Measurements from ENCODE around the gene IGF2BP2. TPM values are rescaled to one million over a fixed set of nuclear protein-coding genes. Genes with fewer than 3 reads are reported as not detected.

The IGF2BP2 gene
- total and polyA plus RNA-seq, 2 of the 4 experiments (the other 2 are of a cell fraction) = 23.4 to 88.2 TPM

- BruUV-seq (replicated peaks) = no TSS peak
- H3K9me1 ChIP-seq (ENCODE audit: insufficient read depth, low read length) = no peaks in the 10 kb centered on the region
- ATAC-seq (ENCODE audit: low read depth) = peak; percentile 30
- H3K4me2 ChIP-seq (ENCODE audit: low read depth, low read length) = no peak overlapping the region
- CTCF ChIA-PET = interaction anchor here (1.6 kb wide), 1 partner anchor 12 kb away, joined by 4 read pairs; no protein-coding TSS in a partner anchor
- no peak overlapping the region for H2AFZ ChIP-seq (replicated peaks; ENCODE audit: low read length, poor library complexity)
- no peak overlapping the region for H3K4ac ChIP-seq (ENCODE audit: low read depth, low read length)
- POLR2A ChIA-PET (ENCODE audit: unreplicated experiment) = no interaction called here
- peak overlapping the region; percentile 17; the same call in 1 of the 2 replicates for H3K27ac ChIP-seq (ENCODE audit: insufficient read depth, low read length)
- H3K27me3 ChIP-seq (ENCODE audit: control insufficient read depth, insufficient read depth, low read length) = no peaks in the 10 kb centered on the region
- H3K9ac ChIP-seq (ENCODE audit: low read depth, low read length) = no peak overlapping the region
- H2BK120ac ChIP-seq (ENCODE audit: low read depth, low read length) = no peak overlapping the region
- DNase-seq = peak; percentile 38
- H3K9me3 ChIP-seq (ENCODE audit: control insufficient read depth, insufficient read depth, low read length) = no peaks in the 10 kb centered on the region
- no peaks in the 10 kb centered on the region for H3K4me1 ChIP-seq (ENCODE audit: control insufficient read depth, insufficient read depth, low read length)
- TF ChIP-seq FOS (IDR thresholded peaks at IDR 0.05; ENCODE audit: low read depth, low read length) = no peak
- no peak for TF ChIP-seq RFX5 (IDR thresholded peaks at IDR 0.05; ENCODE audit: low read depth, low read length)
- TF ChIP-seq CEBPB (IDR thresholded peaks at IDR 0.05; ENCODE audit: low read depth, low read length) = no peak
- no peak for TF ChIP-seq ELK1 (IDR thresholded peaks at IDR 0.05; ENCODE audit: borderline replicate concordance, low read depth, low read length)
- no peak for TF ChIP-seq SMC3 (IDR thresholded peaks at IDR 0.05; ENCODE audit: low read depth, low read length)
- no peak for TF ChIP-seq MAZ (IDR thresholded peaks at IDR 0.05; ENCODE audit: borderline replicate concordance, low read depth, low read length)
- TF ChIP-seq CTCF (conservative IDR thresholded peaks at IDR 0.05; ENCODE audit: low read depth, low read length) = no peak
- no peak overlapping the region for H4K5ac ChIP-seq (ENCODE audit: low read depth, low read length)
- H2BK15ac ChIP-seq (ENCODE audit: low read depth, low read length) = no peak overlapping the region
- 61% methylated on average over 4 of the region's 7 CpGs; no CpG with 5 or more reads in 1 of the 2 experiments for WGBS, 2 experiments (ENCODE audit: extremely low coverage in 2 of 2, insufficient read length in 1 of 2)
- no peak overlapping the region for H3K56ac ChIP-seq (ENCODE audit: extremely low read depth, insufficient read depth, low read length)
- peaks cover 12% of the 10 kb centered on the region for H3K36me3 ChIP-seq (ENCODE audit: control insufficient read depth, insufficient read depth, low read length)
- no peak overlapping the region for H2BK20ac ChIP-seq (ENCODE audit: low read depth, low read length)
- no peak overlapping the region for H2AK5ac ChIP-seq (ENCODE audit: low read depth, low read length)
- no peaks in the 10 kb centered on the region; a peak in 1 of 4 replicates for H3K79me1 ChIP-seq (ENCODE audit: low read depth in 1 of 2, low read length in 2 of 2)
- H4K8ac ChIP-seq (ENCODE audit: low read depth in 2 of 2, low read length in 2 of 2) = no peak overlapping the region
- in situ Hi-C loops (cut with MboI; ENCODE audit: low sequenced_read_pairs) = no loop called here
- H3K23ac ChIP-seq (ENCODE audit: low read depth, low read length) = no peak overlapping the region
- H4K20me1 ChIP-seq (ENCODE audit: insufficient read depth, low read length) = no peaks in the 10 kb centered on the region
- no peak overlapping the region for H3K18ac ChIP-seq (ENCODE audit: low read depth, low read length)
- dilution Hi-C loops (cut with HindIII; ENCODE audit: low sequenced_read_pairs, unreplicated experiment) = no loop called here
- H3K14ac ChIP-seq (replicated peaks; ENCODE audit: low read depth, low read length) = no peak overlapping the region
- no peak overlapping the region for H2AK9ac ChIP-seq (replicated peaks; ENCODE audit: low read depth, low read length, poor library complexity)
- H2BK5ac ChIP-seq (ENCODE audit: low read depth, low read length, poor library complexity, severe bottlenecking) = no peak overlapping the region
- intact Hi-C loops (cut with micrococcal nuclease) = no loop called here
- H4K91ac ChIP-seq (ENCODE audit: insufficient read depth, low read depth, low read length) = no peak overlapping the region
- no peak overlapping the region for H3K4me3 ChIP-seq (ENCODE audit: insufficient read depth, low read depth, low read length)
Measured at GRCh38 chr3:185623939-185624665, 200.7 kb downstream of the IGF2BP2 start.
